GM12872 (cell line): ENCODE results near the gene TCP1.

ENCODE experiments used
- CTCF ChIP-seq: IDR thresholded peaks from 3 replicates; pipeline ENCODE4 v1.5.1; 2011; ENCODE audit warnings: low read depth, mild to moderate bottlenecking, low read length, moderate library complexity; ENCODE audit not compliant: insufficient read depth

The TCP1 gene

GRCh38 chr6:159821726-159822125, 32.3 kb upstream of the TCP1 start:
- no peak for TF ChIP-seq CTCF

- no peak for TF ChIP-seq CTCF
These were observed 31.7 kb upstream of the TCP1 start for GRCh38 chr6:159821122-159821521.

- TF ChIP-seq CTCF = no peak
These were observed 30.7 kb upstream of the TCP1 start for GRCh38 chr6:159819932-159820640.

- no peak for TF ChIP-seq CTCF
These were observed 29.7 kb upstream of the TCP1 start for GRCh38 chr6:159819098-159819497.

GRCh38 chr6:159817951-159818739, 28.7 kb upstream of the TCP1 start:
- TF ChIP-seq CTCF = no peak

- TF ChIP-seq CTCF = no peak
These were observed 26.0 kb upstream of the TCP1 start for GRCh38 chr6:159815410-159815809.

GRCh38 chr6:159813781-159814180, 24.4 kb upstream of the TCP1 start:
- no peak for TF ChIP-seq CTCF
